NCI-H1694 (cell line): ENCODE measurements around the gene FAM131A.
A peak's percentile ranks its signal among the peaks of the same experiment; 100 is the strongest.

Experiments
- DNase-seq: peaks from one replicate; lab custom pipeline; 2025; lab: John Stamatoyannopoulos, UW

The FAM131A gene

GRCh38 chr3:184378651-184379357 lies 41.4 kb downstream of the FAM131A start:
- DNase-seq, result no peak

DNA sequence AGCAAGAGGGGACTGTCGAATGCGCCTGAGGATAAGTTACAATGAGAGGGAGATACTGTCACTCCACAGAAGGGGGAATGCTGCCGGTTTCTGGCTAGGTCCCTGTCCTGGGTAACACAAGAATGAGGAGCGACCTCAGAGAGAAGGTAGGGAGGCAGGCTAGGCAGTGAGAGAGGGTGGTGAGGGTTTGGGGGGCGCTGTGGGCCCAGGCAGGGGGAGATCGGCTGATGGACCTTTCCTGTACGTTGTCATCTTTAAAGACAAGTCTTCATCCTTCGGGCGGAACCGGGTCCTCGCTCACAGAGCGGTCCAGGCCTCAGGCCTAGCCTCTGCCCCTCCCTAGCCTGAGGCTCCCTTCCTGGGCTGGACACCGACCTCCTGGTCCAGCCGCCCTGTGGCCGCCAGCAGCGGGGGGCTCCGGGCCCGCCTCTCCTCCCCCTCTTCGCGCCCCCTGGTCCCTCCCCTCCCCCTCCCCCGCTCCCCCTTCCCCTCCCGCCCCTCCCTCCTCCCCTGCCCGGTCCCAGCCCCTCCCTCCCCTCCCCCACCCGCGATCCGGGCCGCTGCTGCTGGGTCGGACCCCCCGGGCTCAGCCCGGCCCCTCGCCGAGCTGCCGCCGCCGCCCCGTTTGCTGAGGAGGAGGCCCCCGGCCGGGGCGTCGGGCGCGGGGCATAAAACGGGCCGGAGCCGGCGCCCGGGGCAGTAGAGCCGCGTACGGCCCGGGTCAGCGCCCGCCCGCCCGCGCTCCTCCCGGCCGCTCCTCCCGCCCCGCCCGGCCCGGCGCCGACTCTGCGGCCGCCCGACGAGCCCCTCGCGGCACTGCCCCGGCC lies 42.2 kb downstream of the FAM131A start, which contains the start of gene CHRD:
TSS of gene CHRD (plus strand) at position 697 of the 827 bp plus-strand sequence. CDS start 265 bp downstream, outside the sequence.
- no peak for DNase-seq

- peak; percentile 7 for DNase-seq
Measured at GRCh38 chr3:184380185-184380626, 42.8 kb downstream of the FAM131A start.

DNA sequence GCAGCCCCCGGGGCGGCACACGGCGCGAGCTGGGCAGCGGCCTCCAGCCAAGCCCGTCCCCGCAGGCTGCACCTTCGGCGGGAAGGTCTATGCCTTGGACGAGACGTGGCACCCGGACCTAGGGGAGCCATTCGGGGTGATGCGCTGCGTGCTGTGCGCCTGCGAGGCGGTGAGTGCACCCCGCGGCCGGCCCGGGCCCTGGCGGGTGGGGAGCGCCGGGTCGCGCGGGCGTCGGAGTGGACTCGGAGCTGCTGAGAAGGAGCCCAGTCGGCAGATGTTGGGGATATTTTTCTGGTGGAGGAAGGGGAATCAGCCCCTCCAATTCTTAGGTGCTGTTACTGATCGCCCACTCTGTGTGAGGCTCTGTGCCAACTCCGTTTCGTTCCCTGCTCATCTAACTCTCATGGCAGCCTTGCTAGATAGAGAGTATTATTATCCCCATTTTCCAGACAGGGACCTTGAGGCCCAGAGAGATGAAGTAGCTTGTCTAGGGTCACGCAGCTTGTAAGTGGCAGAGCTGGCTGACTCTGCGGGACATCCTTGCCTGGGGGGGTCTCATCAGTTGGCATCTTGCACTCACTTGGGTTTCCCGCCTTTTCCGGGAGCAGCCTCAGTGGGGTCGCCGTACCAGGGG lies 43.3 kb downstream of the FAM131A start:
- DNase-seq, result peak; percentile 4

DNA sequence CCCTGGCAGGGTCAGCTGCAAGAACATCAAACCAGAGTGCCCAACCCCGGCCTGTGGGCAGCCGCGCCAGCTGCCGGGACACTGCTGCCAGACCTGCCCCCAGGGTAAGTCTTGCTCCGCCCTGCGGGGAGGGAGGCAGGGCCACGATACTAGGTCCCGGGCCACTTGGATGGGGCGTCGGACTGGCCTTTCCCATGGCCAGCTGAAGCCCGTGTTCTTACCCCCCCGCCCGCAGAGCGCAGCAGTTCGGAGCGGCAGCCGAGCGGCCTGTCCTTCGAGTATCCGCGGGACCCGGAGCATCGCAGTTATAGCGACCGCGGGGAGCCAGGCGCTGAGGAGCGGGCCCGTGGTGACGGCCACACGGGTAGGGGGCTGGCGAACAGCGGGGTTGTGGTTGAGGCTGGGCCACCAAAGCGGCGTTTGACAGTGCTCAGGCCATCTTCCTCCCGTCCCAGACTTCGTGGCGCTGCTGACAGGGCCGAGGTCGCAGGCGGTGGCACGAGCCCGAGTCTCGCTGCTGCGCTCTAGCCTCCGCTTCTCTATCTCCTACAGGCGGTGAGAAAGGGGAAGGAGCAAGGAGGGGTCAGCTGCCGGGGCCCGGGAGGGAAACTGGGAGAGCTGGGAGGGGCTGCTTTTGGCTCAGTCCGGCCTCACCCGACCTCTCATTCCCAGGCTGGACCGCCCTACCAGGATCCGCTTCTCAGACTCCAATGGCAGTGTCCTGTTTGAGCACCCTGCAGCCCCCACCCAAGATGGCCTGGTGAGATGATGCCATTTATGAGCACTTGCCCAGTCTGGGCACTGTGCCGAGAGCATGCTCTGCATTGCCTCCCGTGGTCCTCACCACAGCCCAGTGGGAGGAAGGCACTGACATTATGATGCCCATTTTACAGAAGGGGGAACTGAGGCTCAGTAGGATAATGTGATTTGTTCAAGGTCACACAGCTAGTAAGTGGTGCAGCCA lies 44.1 kb downstream of the FAM131A start:
- no peak for DNase-seq

DNA sequence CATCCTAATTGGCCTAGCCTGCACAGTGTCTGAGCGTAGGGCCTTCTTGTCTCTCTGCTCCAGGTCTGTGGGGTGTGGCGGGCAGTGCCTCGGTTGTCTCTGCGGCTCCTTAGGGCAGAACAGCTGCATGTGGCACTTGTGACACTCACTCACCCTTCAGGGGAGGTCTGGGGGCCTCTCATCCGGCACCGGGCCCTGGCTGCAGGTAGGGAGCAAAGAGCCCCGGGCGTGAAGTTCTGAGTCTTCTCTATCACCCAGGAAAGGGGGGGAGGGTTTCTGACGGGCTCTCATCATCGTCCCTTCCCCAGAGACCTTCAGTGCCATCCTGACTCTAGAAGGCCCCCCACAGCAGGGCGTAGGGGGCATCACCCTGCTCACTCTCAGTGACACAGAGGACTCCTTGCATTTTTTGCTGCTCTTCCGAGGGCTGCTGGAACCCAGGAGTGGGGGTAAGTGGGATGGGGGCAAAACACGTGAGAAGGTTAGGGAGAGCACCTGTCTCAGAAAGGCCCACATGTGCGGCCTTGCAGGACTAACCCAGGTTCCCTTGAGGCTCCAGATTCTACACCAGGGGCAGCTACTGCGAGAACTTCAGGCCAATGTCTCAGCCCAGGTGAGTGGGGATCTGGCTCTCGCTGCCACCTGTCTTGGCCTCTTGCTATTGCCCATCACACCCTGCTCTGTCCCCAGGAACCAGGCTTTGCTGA lies 45.1 kb downstream of the FAM131A start:
- DNase-seq, result no peak

GRCh38 chr3:184383033-184383740 lies 45.8 kb downstream of the FAM131A start:
- DNase-seq, result no peak

GRCh38 chr3:184384342-184384741 lies 46.9 kb downstream of the FAM131A start:
- DNase-seq, result no peak

- no peak for DNase-seq
Measured at GRCh38 chr3:184384856-184385422, 47.5 kb downstream of the FAM131A start.

- DNase-seq, result no peak
Measured at GRCh38 chr3:184386047-184386806, 48.8 kb downstream of the FAM131A start.

DNA sequence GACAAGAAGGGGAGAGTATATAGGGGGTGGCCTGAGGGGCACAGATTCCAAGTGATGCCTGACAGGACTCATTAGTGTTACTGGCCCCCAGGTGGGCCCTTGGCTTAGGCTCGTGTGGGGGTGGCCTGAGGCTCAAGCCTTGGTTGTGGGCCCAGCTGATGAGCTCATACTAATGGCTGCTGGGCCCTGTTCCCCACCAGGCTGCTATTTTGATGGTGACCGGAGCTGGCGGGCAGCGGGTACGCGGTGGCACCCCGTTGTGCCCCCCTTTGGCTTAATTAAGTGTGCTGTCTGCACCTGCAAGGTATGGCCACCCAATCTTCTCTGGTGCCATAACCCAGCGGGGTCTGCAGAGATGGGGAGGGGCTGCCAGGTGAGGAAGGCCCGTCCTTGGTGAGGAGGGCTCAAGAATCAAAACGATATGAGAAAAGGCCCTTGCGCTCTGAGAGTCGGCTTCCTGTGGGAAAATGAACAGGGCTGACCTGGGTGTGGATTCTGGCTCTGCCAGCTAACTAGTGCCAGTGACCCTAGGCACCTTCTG lies 49.8 kb downstream of the FAM131A start:
- DNase-seq, result no peak

GRCh38 chr3:184388164-184388935 lies 51.0 kb downstream of the FAM131A start:
- DNase-seq, result no peak

DNA sequence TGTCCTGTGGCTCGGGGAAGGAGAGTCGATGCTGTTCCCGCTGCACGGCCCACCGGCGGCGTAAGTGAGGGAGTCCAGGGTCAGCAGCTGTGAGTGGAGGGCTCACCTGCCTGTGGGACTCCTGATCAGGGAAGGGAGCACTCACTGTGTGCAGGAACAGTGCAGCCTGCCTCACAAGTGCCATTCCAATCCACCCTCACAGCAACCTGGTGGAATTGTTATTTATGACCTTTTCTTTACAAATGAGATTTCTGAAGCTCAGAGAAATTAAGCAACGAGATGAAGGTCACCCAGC lies 51.5 kb downstream of the FAM131A start:
- no peak for DNase-seq

DNA sequence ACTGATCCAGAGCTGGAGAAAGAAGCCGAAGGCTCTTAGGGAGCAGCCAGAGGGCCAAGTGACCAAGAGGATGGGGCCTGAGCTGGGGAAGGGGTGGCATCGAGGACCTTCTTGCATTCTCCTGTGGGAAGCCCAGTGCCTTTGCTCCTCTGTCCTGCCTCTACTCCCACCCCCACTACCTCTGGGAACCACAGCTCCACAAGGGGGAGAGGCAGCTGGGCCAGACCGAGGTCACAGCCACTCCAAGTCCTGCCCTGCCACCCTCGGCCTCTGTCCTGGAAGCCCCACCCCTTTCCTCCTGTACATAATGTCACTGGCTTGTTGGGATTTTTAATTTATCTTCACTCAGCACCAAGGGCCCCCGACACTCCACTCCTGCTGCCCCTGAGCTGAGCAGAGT lies 52.0 kb downstream of the FAM131A start:
- no peak for DNase-seq

GRCh38 chr3:184389935-184390528 lies 52.6 kb downstream of the FAM131A start:
- DNase-seq, result no peak

- DNase-seq, result no peak
Measured at GRCh38 chr3:184391266-184391665, 53.9 kb downstream of the FAM131A start.

- DNase-seq, result no peak
Measured at GRCh38 chr3:184395320-184395660, 57.9 kb downstream of the FAM131A start.
